NCI-H526 (cell line): ENCODE measurements around the gene MELTF.
"Not testable (repeated sequence)": the region's sequence is repeated elsewhere in the genome, so short reads cannot be mapped to it uniquely, and the experiment has no call there.

ENCODE experiments used
- DNase-seq, 2 experiments: peaks; one replicate each; lab custom pipeline; 2025; lab: John Stamatoyannopoulos, UW

Gene MELTF

GRCh38 chr3:197029511-197030167 lies at the start of gene MELTF:
MELTF (minus strand) TSS chr3:197029817; CDS start chr3:197029702, 115 bp downstream.
- DNase-seq, result peak; percentile 57 to 91

- DNase-seq, result no peak
Observed at GRCh38 chr3:197076415-197076814, 46.8 kb upstream of the MELTF start.

GRCh38 chr3:197068077-197068476 lies 38.5 kb upstream of the MELTF start:
- peak; percentile 4 to 39 for DNase-seq

- peak; percentile 30 to 39 for DNase-seq
Observed at GRCh38 chr3:197064771-197065170, 35.2 kb upstream of the MELTF start.

GRCh38 chr3:197062446-197062845 lies 32.8 kb upstream of the MELTF start:
- no peak for DNase-seq

GRCh38 chr3:197051637-197052036 lies 22.0 kb upstream of the MELTF start:
- DNase-seq, result not testable (repeated sequence)

GRCh38 chr3:197050511-197050910 lies 20.9 kb upstream of the MELTF start:
- no peak for DNase-seq

GRCh38 chr3:197042539-197042938 lies 12.9 kb upstream of the MELTF start:
- DNase-seq, result no peak

- no peak for DNase-seq
Observed at GRCh38 chr3:197041875-197042488, 12.4 kb upstream of the MELTF start.

- DNase-seq, result peak; percentile 80 to 86
Observed at GRCh38 chr3:197040658-197041057, 11.0 kb upstream of the MELTF start.

- DNase-seq, result peak; percentile 67 to 79
Observed at GRCh38 chr3:197038679-197039462, 9.3 kb upstream of the MELTF start.

GRCh38 chr3:197035577-197035976 lies 6.0 kb upstream of the MELTF start:
- DNase-seq, result no peak

GRCh38 chr3:197034778-197035177 lies 5.2 kb upstream of the MELTF start:
- not testable (repeated sequence) for DNase-seq

GRCh38 chr3:197033764-197034163 lies 4.1 kb upstream of the MELTF start:
- DNase-seq, result not testable (repeated sequence)

GRCh38 chr3:197031315-197032285 lies 2.0 kb upstream of the MELTF start:
- DNase-seq, result no peak

- no peak for DNase-seq
Observed at GRCh38 chr3:197030379-197031314, 1.0 kb upstream of the MELTF start.

GRCh38 chr3:197028728-197029510 lies 698 bp downstream of the MELTF start:
- DNase-seq, result peak in 1 of 2 experiments; percentile 56

- DNase-seq, result peak in 1 of 2 experiments; percentile 59
Observed at GRCh38 chr3:197027896-197028727, 1.5 kb downstream of the MELTF start.
